HepG2 (cell line): ENCODE data around the gene KIAA1191. TPM values are rescaled to one million over a fixed set of nuclear protein-coding genes. Genes with fewer than 3 reads are reported as not detected.

Experiments used
- ATF4 ChIP-seq, 2 experiments: fragments of 450-650 bp in 1 of 2; sonication (generic) in 1 of 2; formaldehyde crosslinking; IDR thresholded peaks; 2 replicates each; pipeline versions ENCODE4 v1.5.0 to v1.8.0; 2020 to 2022; ENCODE audit warnings: mild to moderate bottlenecking in 1 of 2, missing genetic modification reagents in 1 of 2
- EP300 ChIP-seq, 3 experiments: sonication (generic) in 1 of 3; formaldehyde crosslinking in 1 of 3; IDR thresholded peaks; 2 replicates each; pipeline versions ENCODE4 v1.5.1 to v1.6.1; 2011 to 2020; ENCODE audit warnings: low read depth in 2 of 3, low read length in 2 of 3, borderline replicate concordance in 1 of 3, improper control_type of control experiment in 1 of 3, mild to moderate bottlenecking in 1 of 3, missing genetic modification reagents in 1 of 3, moderate library complexity in 1 of 3
- HINFP ChIP-seq: sonication (generic); formaldehyde crosslinking; IDR thresholded peaks from 2 replicates; pipeline ENCODE4 v1.4.0; 2020; ENCODE audit warnings: low read depth, mild to moderate bottlenecking, missing genetic modification reagents
- POLR2A ChIP-seq, 2 experiments: IDR thresholded peaks; 2 replicates each; pipeline ENCODE4 v1.6.1; 2011; ENCODE audit warnings: low read depth in 2 of 2, low read length in 2 of 2, mild to moderate bottlenecking in 1 of 2, moderate library complexity in 1 of 2; ENCODE audit not compliant: insufficient read depth in 1 of 2
- STAT5B ChIP-seq: sonication (generic); formaldehyde crosslinking; IDR thresholded peaks from 2 replicates; pipeline ENCODE4 v1.4.0; 2020; ENCODE audit warnings: missing genetic modification reagents
- TERF1 ChIP-seq: sonication (generic); formaldehyde crosslinking; IDR thresholded peaks from 2 replicates; pipeline ENCODE4 v1.8.0; 2022; ENCODE audit warnings: mild to moderate bottlenecking, missing genetic modification reagents, moderate library complexity
- ZFP82 ChIP-seq: sonication (generic); formaldehyde crosslinking; IDR thresholded peaks from 2 replicates; pipeline ENCODE4 v1.5.1; 2020; ENCODE audit warnings: mild to moderate bottlenecking, missing genetic modification reagents, borderline replicate concordance
- ZNF317 ChIP-seq: sonication (generic); formaldehyde crosslinking; IDR thresholded peaks from 2 replicates; pipeline ENCODE4 v1.5.0; 2020; ENCODE audit warnings: mild to moderate bottlenecking, missing genetic modification reagents
- ZNF343 ChIP-seq: sonication (generic); formaldehyde crosslinking; IDR thresholded peaks from 2 replicates; pipeline ENCODE4 v1.4.0; 2020; ENCODE audit warnings: mild to moderate bottlenecking, missing genetic modification reagents
- ZNF362 ChIP-seq: sonication (generic); formaldehyde crosslinking; IDR thresholded peaks from 2 replicates; pipeline ENCODE4 v1.4.0; 2020; ENCODE audit warnings: missing genetic modification reagents, mild to moderate bottlenecking, borderline replicate concordance
- ZNF496 ChIP-seq: sonication (generic); formaldehyde crosslinking; IDR thresholded peaks from 2 replicates; pipeline ENCODE4 v1.8.1; 2023; ENCODE audit warnings: mild to moderate bottlenecking, moderate library complexity, missing genetic modification reagents; ENCODE audit not compliant: insufficient replicate concordance
- ZNF776 ChIP-seq: sonication (generic); formaldehyde crosslinking; IDR thresholded peaks from 2 replicates; pipeline ENCODE4 v1.4.0; 2020; ENCODE audit warnings: mild to moderate bottlenecking, missing genetic modification reagents
- polyA plus RNA-seq, 8 experiments: library from polyadenylated mRNA; depleted of rRNA in 3 of 8; stranded (reverse) in 7 of 8; unstranded in 1 of 8; fragments of >200 nt; fragmentation: Illumina TruSeq in 4 of 8; extraction: Trizol in 4 of 8; gene quantifications; 2 replicates each; pipeline versions ENCODE4 v1.2.1 to v1.2.3, GENCODE V29; 2011 to 2016; ENCODE audit warnings: low read depth in 4 of 8, missing spikeins in 1 of 8, mixed read lengths in 1 of 8; ENCODE audit not compliant: insufficient read depth in 1 of 8
- total RNA-seq, 5 experiments: library from RNA; depleted of rRNA; stranded (reverse); fragments of >200 nt; fragmentation: Illumina TruSeq; extraction: Trizol; gene quantifications; 2 replicates each; pipeline ENCODE4 v1.2.3, GENCODE V29; 2016; ENCODE audit warnings: low read depth in 1 of 5
- TF ChIP-seq, protein P1 (sequence below): sonication (generic); formaldehyde crosslinking; IDR thresholded peaks from 2 replicates; pipeline ENCODE4 v1.9.0; 2021; ENCODE audit warnings: mild to moderate bottlenecking, missing genetic modification reagents
- TF ChIP-seq, protein P2 (sequence below): IDR thresholded peaks from 2 replicates; pipeline ENCODE4 v1.6.1; 2012; ENCODE audit warnings: inconsistent platforms

Gene KIAA1191
- total and polyA plus RNA-seq, 2 of the 13 experiments (the other 11 are each of a cell fraction or from before 2014, with no cell fraction given): 63.6 to 103 TPM

GRCh38 chr5:176388444-176389134 lies 27.0 kb upstream of the KIAA1191 start, which contains the start of the genes HIGD2A and NOP16 (continued):
- TF ChIP-seq ATF4 (CRISPR knock-in tag; IDR thresholded peaks at IDR 0.05): peak in 1 of 2 experiments; percentile 67; a peak in 2 of 4 replicates
- TF ChIP-seq, protein P1, sequence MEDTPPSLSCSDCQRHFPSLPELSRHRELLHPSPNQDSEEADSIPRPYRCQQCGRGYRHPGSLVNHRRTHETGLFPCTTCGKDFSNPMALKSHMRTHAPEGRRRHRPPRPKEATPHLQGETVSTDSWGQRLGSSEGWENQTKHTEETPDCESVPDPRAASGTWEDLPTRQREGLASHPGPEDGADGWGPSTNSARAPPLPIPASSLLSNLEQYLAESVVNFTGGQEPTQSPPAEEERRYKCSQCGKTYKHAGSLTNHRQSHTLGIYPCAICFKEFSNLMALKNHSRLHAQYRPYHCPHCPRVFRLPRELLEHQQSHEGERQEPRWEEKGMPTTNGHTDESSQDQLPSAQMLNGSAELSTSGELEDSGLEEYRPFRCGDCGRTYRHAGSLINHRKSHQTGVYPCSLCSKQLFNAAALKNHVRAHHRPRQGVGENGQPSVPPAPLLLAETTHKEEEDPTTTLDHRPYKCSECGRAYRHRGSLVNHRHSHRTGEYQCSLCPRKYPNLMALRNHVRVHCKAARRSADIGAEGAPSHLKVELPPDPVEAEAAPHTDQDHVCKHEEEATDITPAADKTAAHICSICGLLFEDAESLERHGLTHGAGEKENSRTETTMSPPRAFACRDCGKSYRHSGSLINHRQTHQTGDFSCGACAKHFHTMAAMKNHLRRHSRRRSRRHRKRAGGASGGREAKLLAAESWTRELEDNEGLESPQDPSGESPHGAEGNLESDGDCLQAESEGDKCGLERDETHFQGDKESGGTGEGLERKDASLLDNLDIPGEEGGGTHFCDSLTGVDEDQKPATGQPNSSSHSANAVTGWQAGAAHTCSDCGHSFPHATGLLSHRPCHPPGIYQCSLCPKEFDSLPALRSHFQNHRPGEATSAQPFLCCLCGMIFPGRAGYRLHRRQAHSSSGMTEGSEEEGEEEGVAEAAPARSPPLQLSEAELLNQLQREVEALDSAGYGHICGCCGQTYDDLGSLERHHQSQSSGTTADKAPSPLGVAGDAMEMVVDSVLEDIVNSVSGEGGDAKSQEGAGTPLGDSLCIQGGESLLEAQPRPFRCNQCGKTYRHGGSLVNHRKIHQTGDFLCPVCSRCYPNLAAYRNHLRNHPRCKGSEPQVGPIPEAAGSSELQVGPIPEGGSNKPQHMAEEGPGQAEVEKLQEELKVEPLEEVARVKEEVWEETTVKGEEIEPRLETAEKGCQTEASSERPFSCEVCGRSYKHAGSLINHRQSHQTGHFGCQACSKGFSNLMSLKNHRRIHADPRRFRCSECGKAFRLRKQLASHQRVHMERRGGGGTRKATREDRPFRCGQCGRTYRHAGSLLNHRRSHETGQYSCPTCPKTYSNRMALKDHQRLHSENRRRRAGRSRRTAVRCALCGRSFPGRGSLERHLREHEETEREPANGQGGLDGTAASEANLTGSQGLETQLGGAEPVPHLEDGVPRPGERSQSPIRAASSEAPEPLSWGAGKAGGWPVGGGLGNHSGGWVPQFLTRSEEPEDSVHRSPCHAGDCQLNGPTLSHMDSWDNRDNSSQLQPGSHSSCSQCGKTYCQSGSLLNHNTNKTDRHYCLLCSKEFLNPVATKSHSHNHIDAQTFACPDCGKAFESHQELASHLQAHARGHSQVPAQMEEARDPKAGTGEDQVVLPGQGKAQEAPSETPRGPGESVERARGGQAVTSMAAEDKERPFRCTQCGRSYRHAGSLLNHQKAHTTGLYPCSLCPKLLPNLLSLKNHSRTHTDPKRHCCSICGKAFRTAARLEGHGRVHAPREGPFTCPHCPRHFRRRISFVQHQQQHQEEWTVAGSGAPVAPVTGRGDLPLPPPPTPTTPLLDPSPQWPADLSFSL (CRISPR knock-in tag): no peak
- peak; percentile 73; the same call in 1 of the 2 replicates for TF ChIP-seq ZFP82
- TF ChIP-seq ZNF362 (CRISPR knock-in tag): peak; percentile 7; the same call in 1 of the 2 replicates
- no peak for TF ChIP-seq TERF1 (CRISPR knock-in tag)
- TF ChIP-seq, protein P2, sequence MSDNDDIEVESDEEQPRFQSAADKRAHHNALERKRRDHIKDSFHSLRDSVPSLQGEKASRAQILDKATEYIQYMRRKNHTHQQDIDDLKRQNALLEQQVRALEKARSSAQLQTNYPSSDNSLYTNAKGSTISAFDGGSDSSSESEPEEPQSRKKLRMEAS: peak; percentile 97
- no peak for TF ChIP-seq EP300 (IDR thresholded peaks at IDR 0.05; ENCODE audit: low read depth in 2 of 2, low read length in 2 of 2)
- TF ChIP-seq EP300 (CRISPR knock-in tag; IDR thresholded peaks at IDR 0.05; ENCODE audit: borderline replicate concordance): peak; percentile 71; the same call in 1 of the 2 replicates
- no peak for TF ChIP-seq ZNF496
- 0 out of 2 replicates have a peak, but pooled peaks have one; percentile 47 for TF ChIP-seq HINFP (CRISPR knock-in tag)
- peak; percentile 91; the same call in 1 of the 2 replicates for TF ChIP-seq ZNF343 (CRISPR knock-in tag)
- TF ChIP-seq ZNF317 (CRISPR knock-in tag): peak; percentile 35; the same call in 1 of the 2 replicates
- 0 out of 2 replicates have a peak, but pooled peaks have one; percentile 73 for TF ChIP-seq STAT5B (CRISPR knock-in tag)
- no peak; the same call in 1 of the 2 replicates for TF ChIP-seq ZNF776 (CRISPR knock-in tag)
- peak; percentile 78 to 91 for TF ChIP-seq POLR2A (IDR thresholded peaks at IDR 0.05; ENCODE audit: insufficient read depth in 1 of 2, low read depth in 2 of 2, low read length in 2 of 2)
